GM19238 (cell line): Measurements from ENCODE around the gene PIN1.

Experiments used
- DNase-seq: peaks from one replicate; pipeline ENCODE4 v3.0.0; 2011; ENCODE audit warnings: low spot score; ENCODE audit not compliant: insufficient read length

PIN1 gene

DNA sequence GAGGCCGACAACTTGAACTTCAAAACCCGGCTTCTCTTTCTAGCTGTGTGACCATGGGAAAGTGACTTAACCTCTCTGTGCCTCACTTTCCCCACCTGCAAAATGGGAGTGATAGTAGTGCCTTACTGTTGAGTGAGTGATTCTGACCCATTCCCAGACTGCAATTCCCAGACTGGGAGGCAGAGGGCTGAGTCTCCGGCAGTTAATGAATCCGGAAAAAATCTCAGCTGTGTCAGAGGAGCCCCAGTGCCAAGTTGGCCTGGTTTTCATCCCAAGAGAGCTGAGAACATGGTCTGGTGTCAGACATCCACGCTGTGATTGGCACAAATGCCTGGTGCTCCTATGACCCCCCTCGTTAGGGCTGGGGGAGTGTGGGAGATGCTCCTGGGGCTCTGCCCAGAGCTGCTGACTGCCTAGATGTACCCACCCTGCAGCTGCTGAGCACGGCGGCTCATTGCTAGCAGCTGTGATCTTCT lies 50.0 kb downstream of the PIN1 start:
- DNase-seq, result no peak

DNA sequence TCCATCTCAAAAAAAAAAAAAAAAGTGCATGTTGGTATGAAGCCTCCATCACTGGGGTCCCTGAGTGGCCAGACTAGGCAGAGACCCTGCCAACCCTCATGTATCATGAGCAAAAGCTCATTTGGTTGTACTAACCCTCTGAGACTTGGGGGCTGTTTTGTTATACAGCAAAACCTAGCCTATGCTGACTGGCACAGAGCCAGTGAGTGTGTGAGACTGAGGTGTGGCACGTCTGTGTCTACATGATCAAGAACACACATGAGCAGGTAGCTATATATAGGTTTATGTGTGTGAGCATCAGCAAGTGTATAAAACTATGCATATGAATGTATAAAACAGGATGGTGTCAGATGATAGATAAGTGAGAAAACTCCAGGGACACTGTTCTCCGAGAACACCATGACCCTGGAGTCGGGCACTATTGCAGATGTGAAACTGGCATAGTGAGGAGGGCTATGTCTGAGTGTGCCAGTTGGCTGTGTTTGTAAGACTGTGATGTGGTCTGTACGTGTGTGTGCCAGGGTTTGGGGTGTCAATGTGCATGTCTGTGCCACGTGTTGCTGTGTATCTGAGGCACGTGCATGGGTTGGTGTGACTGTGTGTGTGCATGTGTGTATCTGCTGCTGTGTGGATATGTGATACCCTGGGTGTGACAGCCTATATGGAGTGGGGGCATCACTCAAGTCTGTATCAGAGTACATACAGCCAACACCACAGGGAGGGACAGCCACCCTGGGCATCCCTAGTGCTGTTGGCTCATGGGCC lies 56.7 kb downstream of the PIN1 start:
- no peak for DNase-seq
